AG10803 (cell line): ENCODE measurements around the gene ATOH8.

Experiments used
- DNase-seq: peaks from one replicate; pipeline ENCODE4 v3.0.0; 2010; ENCODE audit warnings: low read depth
- H3K4me3 ChIP-seq: 2 replicates; pipeline ENCODE4 v1.5.1; 2011; ENCODE audit warnings: mild to moderate bottlenecking, low read length, control low read depth
- CTCF ChIP-seq: conservative IDR thresholded peaks from 2 replicates; pipeline ENCODE4 v1.5.1; 2011; ENCODE audit warnings: mild to moderate bottlenecking, low read length, control low read depth, inconsistent platforms

Gene ATOH8

GRCh38 chr2:85784474-85784986, 30.7 kb downstream of the ATOH8 start:
- no peak for TF ChIP-seq CTCF
- H3K4me3 ChIP-seq = peak overlapping the region; percentile 5; the same call in 1 of the 2 replicates
- no peak for DNase-seq

- peak overlapping the region; percentile 27 for H3K4me3 ChIP-seq
- TF ChIP-seq CTCF = no peak
- peak; percentile 95 for DNase-seq
Observed at GRCh38 chr2:85785027-85785822, 31.4 kb downstream of the ATOH8 start.

GRCh38 chr2:85785871-85786270, 32.1 kb downstream of the ATOH8 start:
- H3K4me3 ChIP-seq = no peak overlapping the region
- no peak for TF ChIP-seq CTCF

GRCh38 chr2:85786444-85786843, 32.7 kb downstream of the ATOH8 start:
- no peak for TF ChIP-seq CTCF
- no peak overlapping the region for H3K4me3 ChIP-seq
- DNase-seq = no peak

More at GRCh38 chr2:85785871-85786270, 32.1 kb downstream of the ATOH8 start:
- no peak for DNase-seq

- no peak overlapping the region for H3K4me3 ChIP-seq
- no peak for DNase-seq
- no peak for TF ChIP-seq CTCF
Observed at GRCh38 chr2:85786865-85787264, 33.1 kb downstream of the ATOH8 start.

GRCh38 chr2:85787282-85787980, 33.6 kb downstream of the ATOH8 start:
- TF ChIP-seq CTCF = no peak
- DNase-seq = no peak
- H3K4me3 ChIP-seq = no peak overlapping the region
